ENCODE results near the gene DNM1.

DNA sequence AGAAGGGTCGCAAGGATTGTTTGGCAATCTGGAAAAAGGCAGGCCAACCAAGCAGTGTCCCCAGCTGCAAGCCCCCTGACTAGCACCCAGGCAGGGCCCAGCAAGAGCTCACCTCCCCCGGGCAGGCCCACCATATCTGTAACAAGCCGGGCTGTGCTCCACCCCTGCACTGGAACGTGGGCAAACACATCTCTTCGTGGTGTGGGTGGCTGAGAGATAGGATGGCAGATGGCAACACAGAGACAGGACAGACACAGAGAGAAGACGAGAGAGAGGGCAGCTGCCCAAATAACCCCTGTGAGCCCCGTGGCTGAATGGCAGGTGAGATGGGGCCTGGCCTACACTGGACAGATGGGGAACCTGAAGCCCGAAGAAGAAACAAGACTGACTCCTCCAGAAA lies 33.7 kb upstream of the DNM1 start:
- no peak for TF ChIP-seq POLR2A (IDR thresholded peaks at IDR 0.05)
- TF ChIP-seq, protein P1, sequence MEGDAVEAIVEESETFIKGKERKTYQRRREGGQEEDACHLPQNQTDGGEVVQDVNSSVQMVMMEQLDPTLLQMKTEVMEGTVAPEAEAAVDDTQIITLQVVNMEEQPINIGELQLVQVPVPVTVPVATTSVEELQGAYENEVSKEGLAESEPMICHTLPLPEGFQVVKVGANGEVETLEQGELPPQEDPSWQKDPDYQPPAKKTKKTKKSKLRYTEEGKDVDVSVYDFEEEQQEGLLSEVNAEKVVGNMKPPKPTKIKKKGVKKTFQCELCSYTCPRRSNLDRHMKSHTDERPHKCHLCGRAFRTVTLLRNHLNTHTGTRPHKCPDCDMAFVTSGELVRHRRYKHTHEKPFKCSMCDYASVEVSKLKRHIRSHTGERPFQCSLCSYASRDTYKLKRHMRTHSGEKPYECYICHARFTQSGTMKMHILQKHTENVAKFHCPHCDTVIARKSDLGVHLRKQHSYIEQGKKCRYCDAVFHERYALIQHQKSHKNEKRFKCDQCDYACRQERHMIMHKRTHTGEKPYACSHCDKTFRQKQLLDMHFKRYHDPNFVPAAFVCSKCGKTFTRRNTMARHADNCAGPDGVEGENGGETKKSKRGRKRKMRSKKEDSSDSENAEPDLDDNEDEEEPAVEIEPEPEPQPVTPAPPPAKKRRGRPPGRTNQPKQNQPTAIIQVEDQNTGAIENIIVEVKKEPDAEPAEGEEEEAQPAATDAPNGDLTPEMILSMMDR (IDR thresholded peaks at IDR 0.05) = no peak

Data from testis (tissue), 2 donors.